GM18951 (cell line): ENCODE measurements around the gene C11orf97.
A peak's percentile ranks its signal among the peaks of the same experiment; 100 is the strongest.
"Not testable (repeated sequence)": the region's sequence is repeated elsewhere in the genome, so short reads cannot be mapped to it uniquely, and the experiment has no call there.

Experiments
- POLR2A ChIP-seq: IDR thresholded peaks from 4 replicates; pipeline ENCODE4 v1.6.1; 2011; ENCODE audit warnings: mild to moderate bottlenecking; ENCODE audit not compliant: insufficient read length, insufficient read depth; ENCODE audit errors: extremely low read depth
- in situ Hi-C: fragments of 300-500 bp; cut with MboI; formaldehyde crosslinking; loops from one replicate; pipeline ENCODE4 v1.12.0; 2022; ENCODE audit warnings: low sequenced_read_pairs, mixed read lengths, inconsistent platforms; ENCODE audit not compliant: unreplicated experiment

The C11orf97 gene

DNA sequence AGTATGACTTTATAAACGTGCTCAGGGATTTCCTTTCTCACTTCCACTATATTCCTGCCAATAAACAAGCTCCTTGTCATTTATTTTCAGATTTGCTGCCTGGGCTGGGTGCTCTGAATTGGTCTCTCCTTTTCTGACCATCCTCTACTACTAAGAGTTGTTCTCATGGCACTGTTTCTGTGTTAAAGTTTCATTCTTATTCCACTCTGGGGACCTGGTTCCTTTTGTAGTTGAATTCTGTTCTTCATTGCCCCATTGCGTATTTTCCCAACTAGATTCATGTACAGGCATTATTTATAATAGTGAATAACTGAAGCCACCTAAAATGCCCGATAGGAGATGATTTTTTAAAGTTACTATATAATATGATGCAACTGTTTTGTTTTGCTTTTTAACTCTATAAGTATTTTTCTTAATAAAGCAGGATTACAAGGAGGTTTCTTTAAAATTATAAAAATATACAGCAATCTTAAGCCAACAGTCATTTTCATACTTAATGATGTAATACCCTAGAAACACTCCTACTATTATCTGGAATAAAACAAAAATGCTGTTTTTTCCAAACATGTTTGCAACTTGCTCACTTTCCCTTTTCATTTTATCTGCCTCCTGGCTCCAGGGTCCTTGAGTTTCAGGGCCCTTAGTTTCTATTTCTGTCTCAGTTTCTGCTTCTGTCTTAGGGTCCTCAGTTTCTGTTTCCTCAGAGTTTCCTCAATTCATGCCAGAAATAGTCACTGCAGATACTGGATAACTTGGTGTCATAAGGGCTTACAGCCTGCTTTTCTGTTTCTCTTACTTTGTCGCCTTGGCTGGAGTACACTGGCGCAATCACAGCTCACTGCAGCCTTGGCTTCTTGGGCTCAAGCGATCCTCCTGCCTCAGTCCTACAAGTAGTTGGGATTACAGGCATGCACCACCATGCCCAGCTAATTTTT is 21.7 kb downstream of the C11orf97 start:
- no peak for TF ChIP-seq POLR2A
- in situ Hi-C loops, result no loop called here

DNA sequence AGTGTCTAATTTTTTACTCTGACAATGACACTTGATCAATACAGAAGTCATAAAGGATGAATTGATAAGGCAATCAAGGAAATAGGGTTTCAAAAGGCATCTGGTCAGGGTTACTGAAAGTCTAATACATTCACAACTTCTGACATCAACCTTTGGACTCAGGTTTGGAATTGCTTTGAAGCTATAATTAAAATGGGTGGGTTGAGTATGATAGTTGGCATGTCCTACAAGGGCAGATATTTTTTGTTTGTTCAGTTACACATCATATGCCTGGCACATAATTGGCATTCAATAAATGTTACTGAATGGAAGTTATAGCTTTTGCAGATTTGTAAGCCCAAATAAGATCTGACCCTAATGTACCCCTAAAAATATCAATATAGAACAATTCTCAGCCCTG is 24.1 kb downstream of the C11orf97 start:
- no peak for TF ChIP-seq POLR2A
- in situ Hi-C loops, result no loop called here

DNA sequence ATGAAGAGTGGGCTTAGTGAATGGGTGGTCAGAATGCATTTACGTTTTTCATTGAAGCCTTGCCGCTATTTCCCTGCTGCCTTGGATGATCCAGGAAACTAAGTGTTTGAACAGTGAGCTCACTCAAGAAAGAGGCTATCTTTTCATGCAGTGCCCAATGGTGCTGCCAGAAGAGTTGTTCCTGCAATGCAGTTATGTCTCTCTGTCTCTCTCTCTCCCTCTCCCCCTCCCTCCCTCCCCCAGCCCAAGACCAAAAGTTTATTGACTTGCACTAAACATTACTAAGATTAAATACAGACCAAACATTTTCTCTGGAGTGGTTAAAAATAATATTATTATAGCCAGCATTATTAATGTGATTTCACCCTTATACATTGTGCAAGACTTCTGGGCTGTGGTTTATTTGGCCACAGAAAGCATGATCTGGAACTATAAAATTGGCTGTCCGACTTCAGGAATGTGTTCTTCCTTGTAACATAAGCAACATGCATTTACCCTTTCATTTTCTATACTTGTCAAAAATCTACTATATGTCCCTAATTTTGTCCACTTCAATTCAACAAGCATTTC is 24.9 kb downstream of the C11orf97 start:
- no peak for TF ChIP-seq POLR2A
- in situ Hi-C loops, result no loop called here

DNA sequence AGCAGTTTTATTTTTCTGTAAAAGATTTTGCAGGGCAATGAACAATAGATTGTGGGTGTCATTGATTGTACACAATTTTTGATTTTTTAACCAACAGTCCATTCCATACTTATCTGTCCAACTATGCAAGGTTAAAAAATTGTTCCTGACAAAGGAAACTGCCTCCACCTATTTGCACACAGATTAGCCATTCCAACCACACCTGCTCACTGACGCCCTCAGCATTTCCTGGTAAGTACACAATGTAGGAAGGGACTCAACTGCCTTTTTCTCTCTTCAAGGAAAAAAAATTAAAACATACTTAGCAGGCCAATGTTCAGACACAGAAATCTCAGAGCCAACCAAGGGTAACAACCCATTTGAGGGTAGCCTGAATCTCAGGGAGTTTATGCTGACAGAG is 27.2 kb downstream of the C11orf97 start:
- TF ChIP-seq POLR2A, result no peak
- in situ Hi-C loops, result no loop called here

DNA sequence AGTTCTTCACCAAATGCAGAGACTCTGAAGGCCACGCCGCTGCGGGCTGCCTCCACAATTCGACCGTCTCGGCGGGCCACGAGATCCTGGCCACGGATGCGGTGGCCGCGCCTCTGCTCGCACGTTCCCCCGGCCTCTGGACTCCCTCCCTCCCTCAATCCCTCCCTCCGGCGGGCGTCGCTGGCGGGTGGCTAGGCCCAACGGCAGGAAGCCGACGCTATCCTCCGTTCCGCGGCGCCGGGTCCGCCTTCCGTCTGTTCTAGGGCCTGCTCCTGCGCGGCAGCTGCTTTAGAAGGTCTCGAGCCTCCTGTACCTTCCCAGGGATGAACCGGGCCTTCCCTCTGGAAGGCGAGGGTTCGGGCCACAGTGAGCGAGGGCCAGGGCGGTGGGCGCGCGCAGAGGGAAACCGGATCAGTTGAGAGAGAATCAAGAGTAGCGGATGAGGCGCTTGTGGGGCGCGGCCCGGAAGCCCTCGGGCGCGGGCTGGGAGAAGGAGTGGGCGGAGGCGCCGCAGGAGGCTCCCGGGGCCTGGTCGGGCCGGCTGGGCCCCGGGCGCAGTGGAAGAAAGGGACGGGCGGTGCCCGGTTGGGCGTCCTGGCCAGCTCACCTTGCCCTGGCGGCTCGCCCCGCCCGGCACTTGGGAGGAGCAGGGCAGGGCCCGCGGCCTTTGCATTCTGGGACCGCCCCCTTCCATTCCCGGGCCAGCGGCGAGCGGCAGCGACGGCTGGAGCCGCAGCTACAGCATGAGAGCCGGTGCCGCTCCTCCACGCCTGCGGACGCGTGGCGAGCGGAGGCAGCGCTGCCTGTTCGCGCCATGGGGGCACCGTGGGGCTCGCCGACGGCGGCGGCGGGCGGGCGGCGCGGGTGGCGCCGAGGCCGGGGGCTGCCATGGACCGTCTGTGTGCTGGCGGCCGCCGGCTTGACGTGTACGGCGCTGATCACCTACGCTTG is 31.7 kb downstream of the C11orf97 start, which contains the start of gene FUT4:
FUT4 (plus strand) TSS at position 227 of the 951 bp plus-strand sequence; CDS start at position 440, 213 bp downstream.
- TF ChIP-seq POLR2A, result peak; percentile 77
- in situ Hi-C loops, result no loop called here

DNA sequence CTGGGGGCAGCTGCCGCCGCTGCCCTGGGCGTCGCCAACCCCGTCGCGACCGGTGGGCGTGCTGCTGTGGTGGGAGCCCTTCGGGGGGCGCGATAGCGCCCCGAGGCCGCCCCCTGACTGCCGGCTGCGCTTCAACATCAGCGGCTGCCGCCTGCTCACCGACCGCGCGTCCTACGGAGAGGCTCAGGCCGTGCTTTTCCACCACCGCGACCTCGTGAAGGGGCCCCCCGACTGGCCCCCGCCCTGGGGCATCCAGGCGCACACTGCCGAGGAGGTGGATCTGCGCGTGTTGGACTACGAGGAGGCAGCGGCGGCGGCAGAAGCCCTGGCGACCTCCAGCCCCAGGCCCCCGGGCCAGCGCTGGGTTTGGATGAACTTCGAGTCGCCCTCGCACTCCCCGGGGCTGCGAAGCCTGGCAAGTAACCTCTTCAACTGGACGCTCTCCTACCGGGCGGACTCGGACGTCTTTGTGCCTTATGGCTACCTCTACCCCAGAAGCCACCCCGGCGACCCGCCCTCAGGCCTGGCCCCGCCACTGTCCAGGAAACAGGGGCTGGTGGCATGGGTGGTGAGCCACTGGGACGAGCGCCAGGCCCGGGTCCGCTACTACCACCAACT is 32.5 kb downstream of the C11orf97 start:
- TF ChIP-seq POLR2A, result no peak
- in situ Hi-C loops, result no loop called here

DNA sequence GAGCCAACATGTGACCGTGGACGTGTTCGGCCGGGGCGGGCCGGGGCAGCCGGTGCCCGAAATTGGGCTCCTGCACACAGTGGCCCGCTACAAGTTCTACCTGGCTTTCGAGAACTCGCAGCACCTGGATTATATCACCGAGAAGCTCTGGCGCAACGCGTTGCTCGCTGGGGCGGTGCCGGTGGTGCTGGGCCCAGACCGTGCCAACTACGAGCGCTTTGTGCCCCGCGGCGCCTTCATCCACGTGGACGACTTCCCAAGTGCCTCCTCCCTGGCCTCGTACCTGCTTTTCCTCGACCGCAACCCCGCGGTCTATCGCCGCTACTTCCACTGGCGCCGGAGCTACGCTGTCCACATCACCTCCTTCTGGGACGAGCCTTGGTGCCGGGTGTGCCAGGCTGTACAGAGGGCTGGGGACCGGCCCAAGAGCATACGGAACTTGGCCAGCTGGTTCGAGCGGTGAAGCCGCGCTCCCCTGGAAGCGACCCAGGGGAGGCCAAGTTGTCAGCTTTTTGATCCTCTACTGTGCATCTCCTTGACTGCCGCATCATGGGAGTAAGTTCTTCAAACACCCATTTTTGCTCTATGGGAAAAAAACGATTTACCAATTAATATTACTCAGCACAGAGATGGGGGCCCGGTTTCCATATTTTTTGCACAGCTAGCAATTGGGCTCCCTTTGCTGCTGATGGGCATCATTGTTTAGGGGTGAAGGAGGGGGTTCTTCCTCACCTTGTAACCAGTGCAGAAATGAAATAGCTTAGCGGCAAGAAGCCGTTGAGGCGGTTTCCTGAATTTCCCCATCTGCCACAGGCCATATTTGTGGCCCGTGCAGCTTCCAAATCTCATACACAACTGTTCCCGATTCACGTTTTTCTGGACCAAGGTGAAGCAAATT is 33.3 kb downstream of the C11orf97 start:
- in situ Hi-C loops, result no loop called here
- no peak for TF ChIP-seq POLR2A

DNA sequence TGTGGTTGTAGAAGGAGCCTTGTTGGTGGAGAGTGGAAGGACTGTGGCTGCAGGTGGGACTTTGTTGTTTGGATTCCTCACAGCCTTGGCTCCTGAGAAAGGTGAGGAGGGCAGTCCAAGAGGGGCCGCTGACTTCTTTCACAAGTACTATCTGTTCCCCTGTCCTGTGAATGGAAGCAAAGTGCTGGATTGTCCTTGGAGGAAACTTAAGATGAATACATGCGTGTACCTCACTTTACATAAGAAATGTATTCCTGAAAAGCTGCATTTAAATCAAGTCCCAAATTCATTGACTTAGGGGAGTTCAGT is 33.9 kb downstream of the C11orf97 start:
- no peak for TF ChIP-seq POLR2A
- in situ Hi-C loops, result no loop called here

DNA sequence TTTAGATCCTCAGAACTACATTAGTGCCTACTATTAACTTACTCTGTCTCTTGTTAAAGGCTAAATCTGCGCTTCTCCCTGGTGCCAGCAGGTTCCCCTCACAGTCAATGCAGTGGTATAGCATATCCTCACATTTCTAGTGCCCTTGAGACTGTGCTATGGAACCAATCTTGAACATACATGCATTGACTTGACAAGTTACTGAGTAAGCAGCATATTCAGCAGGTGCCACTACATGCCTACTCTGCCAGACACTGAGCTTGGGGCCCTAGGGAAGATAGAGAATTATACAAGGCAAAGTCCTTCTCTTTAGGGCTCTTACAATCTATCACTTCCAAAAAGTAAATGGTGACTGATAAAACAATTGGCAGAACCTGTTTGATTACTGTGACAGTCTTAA is 34.6 kb downstream of the C11orf97 start:
- TF ChIP-seq POLR2A, result no peak
- in situ Hi-C loops, result no loop called here

DNA sequence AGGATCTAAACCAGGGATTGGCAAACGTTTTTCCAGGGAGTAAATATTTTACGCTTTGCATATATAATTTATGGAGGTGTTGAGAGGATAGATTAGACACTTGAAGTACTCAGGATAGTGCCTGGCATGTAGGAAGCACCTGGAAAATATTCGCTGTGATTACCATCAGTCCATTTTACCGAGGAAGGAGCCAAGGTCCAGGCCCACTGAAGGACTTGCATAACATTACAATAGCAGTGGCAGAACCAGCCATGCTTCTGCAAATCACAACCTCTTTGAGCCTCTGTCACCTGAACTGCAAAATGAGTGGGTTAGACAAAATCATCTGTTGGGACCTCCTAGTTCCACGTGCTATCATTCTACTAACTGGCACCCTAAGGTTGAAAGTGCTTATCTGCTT is 36.9 kb downstream of the C11orf97 start:
- no peak for TF ChIP-seq POLR2A

DNA sequence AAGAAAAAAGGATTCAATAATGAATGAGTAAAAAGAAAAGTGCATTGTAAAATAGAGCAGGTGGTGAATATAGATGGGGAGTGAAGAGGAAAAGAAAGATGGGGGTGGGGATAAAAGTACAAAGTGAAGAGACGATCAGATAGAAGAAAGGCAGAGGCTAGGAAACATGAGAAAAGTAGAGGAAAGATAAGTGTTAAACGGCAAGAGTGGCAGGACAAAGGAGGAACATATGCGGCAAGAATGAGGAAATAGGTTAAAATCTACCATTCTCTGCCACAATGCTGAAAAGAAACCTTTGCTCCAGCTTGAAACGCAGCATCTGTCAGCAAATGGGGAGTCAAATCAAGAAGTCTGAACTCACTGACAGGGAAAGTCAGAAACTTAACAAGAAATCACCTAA is 38.3 kb downstream of the C11orf97 start:
- in situ Hi-C loops, result no loop called here
- TF ChIP-seq POLR2A, result no peak

More for the DNA sequence above, 36.9 kb downstream of the C11orf97 start:
- in situ Hi-C loops, result no loop called here

DNA sequence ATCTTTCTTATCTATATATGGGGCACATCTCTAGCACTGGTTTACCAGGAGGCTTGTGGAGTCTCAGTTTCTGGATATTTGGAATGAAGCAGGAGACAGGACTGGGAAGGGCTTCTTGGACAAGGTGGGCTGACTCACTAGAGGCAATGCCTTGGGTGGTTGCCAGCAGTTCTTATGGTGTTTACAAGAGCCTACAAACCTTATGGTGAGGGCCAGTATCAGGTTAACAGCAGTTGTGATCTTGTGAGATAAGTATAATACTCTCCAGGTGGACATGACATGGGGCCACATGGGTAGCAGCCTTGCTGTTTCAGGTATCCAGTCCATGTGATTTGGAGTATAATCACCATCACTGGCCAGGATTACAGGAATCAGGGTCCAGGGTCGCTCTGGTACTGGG is 41.7 kb downstream of the C11orf97 start:
- in situ Hi-C loops, result no loop called here
- no peak for TF ChIP-seq POLR2A

DNA sequence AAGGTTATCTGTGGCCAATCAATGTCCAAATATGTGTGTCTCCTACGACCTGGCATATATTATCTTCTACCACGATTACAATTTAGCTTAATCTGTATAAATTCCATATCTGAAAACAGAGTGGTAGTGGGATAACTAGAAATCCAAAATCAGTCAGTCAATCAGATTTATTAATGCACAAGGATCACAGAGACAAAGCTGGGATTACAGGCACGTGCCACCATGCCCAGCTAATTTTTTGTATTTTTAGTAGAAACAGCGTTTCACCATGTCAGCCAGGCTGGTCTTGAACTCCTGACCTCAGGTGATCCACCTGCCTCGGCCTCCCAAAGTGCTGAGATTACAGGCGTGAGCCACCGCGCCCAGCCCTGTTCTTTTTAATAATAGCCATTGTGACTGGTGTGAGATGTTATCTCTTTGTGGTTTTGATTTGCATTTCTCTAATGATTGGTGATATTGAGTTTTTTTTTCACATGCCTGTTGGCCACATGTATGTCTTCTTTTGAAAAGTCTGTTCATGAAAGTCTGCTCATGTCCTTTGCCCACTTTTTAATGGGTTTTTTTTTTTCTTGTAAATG is 43.6 kb downstream of the C11orf97 start:
- in situ Hi-C loops, result not testable (repeated sequence)
